Skin epidermis (tissue), 12 donors: Measurements from ENCODE around the gene CYB561.

Experiments used
- H3K27ac ChIP-seq, 21 experiments: fragments of 200-600 bp; sonication (generic) in 11 of 21; one replicate each; pipeline ENCODE4 v1.5.0; 2020; ENCODE audit warnings: mild to moderate bottlenecking in 3 of 21, inconsistent platforms in 2 of 21, moderate library complexity in 2 of 21
- H3K4me3 ChIP-seq, 7 experiments: fragments of 200-600 bp; sonication (generic) in 2 of 7; one replicate each; pipeline ENCODE4 v1.5.0; 2020; ENCODE audit warnings: inconsistent platforms in 2 of 7, mild to moderate bottlenecking in 2 of 7, moderate library complexity in 1 of 7

CYB561 gene

DNA sequence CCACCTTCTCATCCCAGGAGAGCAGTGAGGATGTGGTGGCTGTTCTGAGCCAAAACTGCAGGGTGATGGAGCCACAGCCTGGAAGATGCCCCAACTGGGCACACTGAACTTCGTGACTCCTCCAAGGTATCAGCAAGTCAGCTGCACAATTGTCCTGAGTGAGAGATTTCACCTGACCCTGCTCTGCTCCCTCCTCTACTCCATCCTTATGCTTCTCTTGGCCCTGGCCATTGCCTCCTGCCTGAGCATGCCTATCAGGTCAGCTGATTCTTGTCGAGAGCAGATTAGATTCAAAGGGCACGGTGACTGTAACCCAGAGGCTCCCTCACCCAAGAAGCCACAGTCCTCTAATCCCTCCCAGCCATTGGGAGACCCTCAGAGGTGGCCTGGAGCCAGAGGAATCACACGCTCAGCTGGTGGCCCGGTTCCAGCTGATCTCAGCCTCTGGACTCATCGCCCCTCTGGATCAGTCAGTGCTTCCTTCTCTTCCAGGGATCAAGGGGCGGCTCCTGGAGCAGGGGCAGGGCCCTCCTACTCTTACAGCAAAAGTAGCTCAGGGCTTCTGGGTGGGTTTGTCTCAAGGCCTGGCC, 7.0 kb upstream of the CYB561 start:
- H3K27ac ChIP-seq, result no peak overlapping the region
- H3K4me3 ChIP-seq, result no peak overlapping the region

DNA sequence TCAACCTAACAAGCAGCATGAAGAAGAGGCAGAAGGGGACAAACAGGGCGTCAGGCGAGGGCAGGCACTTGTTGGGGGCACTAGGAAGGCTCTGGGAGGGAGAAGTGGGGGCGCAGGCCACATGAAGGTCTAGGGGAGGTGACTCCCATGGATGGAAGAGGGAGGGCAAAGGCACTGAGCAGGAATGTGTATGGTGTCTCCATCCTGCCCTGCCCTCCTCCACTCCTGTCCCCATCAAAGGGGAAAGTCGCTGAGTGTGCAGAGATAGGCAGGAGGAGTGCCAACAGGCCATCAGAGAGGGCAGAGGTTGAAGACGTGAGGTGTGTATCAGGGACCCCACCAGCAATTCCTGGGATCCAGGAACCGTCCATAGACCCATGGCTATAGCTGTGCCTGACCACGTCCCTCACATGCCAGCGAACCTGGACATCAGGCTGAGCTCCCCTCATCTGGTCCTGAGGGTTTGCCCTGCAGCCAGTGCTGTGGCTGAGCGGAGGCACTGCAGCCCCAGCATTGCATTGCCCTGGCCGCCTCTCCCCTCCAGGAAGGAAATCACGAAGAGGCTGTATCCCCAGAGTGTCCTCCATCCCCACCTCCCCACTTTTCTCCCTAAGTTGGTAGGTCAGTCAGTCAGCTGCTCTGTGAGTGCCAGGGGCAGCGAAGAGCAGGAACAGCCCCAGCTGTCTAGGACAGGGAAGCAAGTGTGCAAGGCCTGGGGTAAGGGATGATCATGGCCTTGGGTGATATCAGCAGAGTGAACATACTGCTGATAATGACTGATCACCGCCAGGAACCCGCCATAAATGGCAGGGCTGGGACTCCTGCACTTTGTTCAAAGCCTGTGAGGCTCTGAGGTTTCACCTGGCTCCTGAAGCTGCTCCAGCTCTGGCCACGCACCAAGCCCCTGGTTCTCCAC, 6.2 kb upstream of the CYB561 start:
- Histone ChIP-seq H3K4me3 (no peak overlapping the region), H3K27ac (no peak overlapping the region)

DNA sequence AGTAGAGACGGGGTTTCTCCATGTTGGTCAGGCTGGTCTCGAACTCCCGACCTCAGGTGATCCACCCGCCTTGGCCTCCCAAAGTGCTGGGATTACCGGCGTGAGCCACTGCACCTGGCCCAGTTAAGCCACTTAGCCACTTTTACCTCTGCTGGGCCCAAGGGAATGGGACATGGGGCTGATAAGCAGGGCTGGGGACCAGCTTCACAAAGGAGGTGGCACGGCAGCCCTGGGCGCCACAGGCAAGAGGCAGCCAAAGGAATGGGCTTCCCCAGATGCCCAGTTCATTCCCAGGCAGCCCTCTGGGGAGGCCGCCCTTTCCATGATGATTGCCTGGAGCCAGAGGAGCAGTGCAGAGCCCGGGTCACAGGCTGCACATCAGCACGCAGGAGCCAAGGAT, 5.0 kb upstream of the CYB561 start:
- H3K4me3 ChIP-seq, result no peak overlapping the region
- no peak overlapping the region for H3K27ac ChIP-seq

DNA sequence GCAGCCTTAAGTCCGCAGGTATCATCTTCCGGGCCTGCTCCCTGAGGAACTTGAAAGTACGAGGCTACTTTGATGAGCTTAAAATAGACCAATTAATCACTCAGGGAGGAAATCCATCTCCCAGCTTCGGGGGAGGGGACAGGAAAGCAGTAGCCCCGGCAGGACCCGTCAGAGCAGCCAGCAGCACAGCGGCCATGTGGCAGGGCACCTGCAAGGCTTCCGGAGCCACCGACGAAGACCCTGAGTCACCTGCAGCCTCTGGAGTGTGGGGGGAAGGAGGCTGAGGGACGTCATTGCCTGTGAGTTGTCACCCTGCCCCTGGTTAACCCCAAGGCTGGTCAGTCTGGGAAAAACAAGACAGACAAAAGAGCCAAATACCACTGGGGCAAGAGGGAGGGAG, 4.4 kb upstream of the CYB561 start:
- Histone ChIP-seq H3K27ac (no peak overlapping the region), H3K4me3 (no peak overlapping the region)

DNA sequence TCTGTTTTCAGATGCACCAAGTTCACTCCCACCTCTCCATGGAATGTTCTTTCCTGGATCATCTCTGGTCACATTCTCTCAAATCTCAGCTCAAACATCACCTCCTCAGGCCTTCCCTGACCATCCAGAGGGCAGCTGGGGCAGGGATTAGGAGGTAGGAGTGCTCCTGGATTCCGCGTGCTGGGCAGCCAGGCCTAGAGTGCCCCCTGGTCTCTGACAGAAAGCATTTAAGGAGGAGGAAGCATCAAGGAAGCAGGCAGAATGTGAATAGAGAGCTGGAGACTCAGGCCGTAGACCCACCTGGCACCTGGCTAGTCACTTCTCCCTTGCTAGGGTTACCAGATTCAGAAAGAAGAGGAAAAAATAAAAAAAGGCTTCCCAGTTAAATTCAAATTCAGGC, 2.5 kb upstream of the CYB561 start:
- no peak overlapping the region for H3K4me3 ChIP-seq
- no peak overlapping the region for H3K27ac ChIP-seq

DNA sequence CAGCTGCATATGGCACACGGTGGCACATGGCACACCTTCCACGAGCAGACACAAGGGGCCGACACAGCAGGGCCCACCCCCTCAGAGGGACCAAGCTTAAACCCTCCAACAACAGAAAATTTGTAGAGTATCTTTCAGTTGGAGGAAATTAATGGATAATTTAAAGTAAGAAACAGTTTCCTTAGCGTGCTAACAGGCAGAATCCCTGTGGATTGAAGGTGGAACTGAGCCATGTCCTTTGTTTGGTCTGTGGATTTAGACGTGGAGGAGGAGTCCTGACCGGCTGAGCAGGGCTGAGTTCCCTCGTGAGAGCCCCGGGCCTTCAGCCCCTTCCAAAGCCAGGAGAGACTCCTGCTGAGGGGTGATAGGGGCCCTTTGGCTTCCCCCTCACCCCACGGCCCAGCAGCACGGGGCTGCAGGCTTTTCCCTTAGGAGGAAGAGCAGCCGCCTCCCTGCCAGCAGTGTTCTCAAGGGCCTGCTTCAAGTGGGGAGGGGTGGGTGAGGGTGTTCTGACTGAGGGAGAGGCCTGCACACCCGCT, 1.4 kb upstream of the CYB561 start:
- peak overlapping the region in 20 of 21 experiments; percentile 84 to 100 (median 94) for H3K27ac ChIP-seq

DNA sequence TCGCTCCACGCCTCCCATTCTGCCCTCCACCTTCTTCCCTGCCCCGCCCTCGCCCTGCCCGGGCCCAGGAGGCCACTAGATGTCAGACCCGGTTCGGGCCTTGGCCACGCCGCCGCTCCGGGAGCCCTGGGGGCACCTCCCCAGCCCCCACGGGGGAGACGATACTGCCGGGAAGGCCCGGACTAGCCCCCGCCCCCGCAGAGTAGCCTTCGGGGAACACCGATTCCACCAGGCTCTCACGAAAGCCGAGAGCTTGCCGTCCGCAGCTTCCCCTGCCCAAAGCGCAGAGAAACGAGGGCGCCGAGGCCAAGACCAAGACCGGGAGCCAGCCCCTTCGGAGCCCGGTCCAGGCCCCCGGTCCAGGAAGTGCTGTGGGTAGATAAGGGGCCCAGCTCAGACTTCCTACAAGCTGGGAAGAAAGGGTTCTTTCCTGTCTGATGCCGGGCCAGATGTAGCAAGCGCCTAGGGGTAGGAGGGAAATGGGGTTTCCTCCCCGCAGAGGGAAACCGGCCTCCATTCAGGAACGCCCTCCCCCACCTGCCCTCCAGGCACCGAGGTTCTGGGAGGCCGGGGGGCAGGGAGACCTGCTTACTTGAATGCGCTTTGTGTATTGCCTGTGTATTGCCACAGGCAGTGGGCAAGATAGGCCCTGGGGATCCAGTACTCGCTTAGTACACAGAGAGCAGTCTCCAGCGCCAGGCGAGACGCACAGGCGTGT, 806 bp upstream of the CYB561 start:
- H3K27ac ChIP-seq, result peak overlapping the region; percentile 84 to 100 (median 94)
- H3K4me3 ChIP-seq, result peak overlapping the region; percentile 57 to 78 (median 70)

More for the DNA sequence above, 1.4 kb upstream of the CYB561 start:
- peak overlapping the region in 4 of 7 experiments; percentile 57 to 77 (median 65) for H3K4me3 ChIP-seq

DNA sequence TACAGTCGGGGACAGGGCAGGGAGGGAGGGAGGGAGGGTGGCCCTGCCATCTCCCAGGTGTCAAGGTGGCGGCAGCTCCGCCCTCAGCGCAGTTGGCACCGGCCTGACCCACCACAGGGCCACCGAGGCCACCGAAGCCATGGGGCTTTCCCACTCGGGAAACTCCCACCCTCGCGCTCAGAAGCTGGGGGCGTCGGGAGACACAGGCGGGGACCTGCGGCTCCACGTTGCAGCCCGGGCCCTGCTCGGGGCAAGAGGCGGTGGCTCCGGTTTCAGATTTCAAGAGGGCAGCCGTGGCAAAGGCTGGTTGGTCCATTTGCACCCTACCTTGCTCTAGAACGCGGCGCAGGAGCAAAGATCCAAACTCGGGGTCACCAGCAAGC, 544 bp downstream of the CYB561 start:
- peak overlapping the region; percentile 84 to 100 (median 94) for H3K27ac ChIP-seq
- peak overlapping the region; percentile 57 to 78 (median 70) for H3K4me3 ChIP-seq

DNA sequence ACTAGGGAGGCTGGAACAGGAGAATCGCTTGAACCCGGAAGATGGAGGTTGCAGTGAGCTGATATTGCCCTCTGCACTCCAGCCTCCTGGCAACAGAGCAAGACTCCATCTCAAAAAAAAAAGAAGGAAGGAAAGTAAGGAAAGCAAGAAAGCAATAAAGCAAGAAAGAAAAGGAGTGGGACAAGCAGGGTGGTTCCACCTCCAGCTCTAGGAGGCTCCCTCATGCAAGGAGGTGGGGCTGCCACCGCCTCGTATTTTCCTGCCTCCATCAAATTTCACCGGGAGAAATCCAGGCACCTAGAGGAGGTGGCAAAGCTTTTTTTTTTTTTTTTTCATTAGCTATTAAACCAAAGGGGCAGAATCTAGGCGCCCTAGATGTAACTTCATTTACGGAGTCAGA, 1.0 kb downstream of the CYB561 start:
- Histone ChIP-seq H3K27ac (peak overlapping the region; percentile 84 to 100 (median 94)), H3K4me3 (peak overlapping the region; percentile 57 to 78 (median 70))

DNA sequence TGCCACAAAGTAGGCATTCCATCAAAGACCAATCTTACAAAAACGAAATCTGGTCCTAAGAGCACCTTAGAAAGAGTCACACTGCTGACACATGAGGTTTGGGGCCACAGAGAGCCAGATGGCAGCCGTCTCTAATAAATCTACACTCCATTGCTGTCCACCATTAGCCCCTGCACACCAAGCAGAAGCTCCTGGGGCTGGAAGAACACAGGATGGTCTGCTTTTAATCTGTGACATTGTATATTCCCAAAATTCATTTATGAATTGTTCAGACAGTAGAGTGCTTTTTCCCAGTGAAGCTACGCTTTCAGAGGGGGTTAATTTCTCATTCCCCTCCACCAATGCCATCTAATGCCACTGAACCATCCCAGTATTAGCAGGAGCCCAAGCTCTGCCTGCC, 1.6 kb downstream of the CYB561 start:
- Histone ChIP-seq H3K4me3 (no peak overlapping the region), H3K27ac (peak overlapping the region in 2 of 21 experiments; percentile 13 to 93)

DNA sequence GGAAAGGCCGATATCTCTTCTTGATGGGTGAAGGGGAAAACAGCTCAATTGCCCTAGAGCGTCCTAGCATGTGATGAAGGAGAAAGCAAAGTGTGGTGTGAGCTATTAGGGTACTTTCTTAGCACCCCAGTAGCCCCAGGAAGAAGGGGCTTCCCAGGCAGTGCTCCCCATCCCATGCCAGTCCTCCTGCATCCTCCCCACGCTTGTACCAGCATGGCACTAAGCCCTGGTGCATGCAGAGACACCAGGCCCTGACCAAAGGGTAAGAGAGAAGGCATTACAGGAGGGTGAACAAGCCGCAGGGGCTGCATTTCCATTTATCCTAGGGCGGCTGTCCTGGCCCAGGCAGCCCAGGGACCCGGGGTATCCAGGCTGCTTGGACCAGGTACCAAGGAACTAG, 3.1 kb downstream of the CYB561 start:
- Histone ChIP-seq H3K4me3 (no peak overlapping the region), H3K27ac (peak overlapping the region in 1 of 21 experiments; percentile 16)

DNA sequence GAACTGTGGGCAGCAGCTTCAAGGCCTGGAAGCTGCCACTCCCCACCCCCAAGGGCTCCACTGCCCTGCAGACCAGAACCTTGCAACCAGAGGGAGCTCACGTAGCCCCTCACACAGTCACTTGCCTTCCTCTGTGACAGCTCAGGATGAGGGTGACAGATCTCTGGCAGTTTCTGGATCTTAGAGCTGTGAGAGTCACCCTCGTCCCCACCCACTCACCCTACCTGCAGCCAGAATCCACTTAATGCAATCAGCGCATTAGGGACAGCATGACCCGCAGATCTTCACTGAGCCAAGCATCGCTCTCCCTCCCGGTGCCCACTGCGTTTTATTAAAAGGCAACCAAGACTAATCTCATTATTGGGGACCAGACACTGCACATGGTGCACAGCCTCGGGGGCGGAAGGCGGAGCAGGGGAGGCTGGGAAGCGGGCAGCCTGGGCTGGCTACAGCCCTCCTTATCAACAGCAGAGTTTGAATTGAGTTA, 3.5 kb downstream of the CYB561 start:
- H3K4me3 ChIP-seq, result no peak overlapping the region
- H3K27ac ChIP-seq, result peak overlapping the region in 1 of 21 experiments; percentile 6

DNA sequence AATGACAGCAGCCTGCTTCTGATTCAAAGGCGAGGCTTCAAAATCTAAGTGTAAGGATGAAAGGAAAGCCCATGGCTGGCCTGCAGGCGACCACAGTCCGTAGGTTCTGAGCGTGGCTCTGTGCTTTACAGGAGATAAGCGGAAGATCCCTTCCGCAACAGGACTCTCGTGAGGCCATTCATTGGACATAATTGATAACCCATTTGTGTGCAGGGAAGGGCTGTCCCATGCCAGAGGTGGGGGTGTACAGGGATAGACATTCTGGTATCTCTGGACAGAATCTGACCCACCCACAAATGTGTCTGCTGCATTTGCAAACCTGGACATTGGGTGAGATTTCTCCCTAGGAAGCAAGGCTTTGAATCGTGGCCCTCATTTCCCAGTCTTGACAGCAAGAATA, 4.0 kb downstream of the CYB561 start:
- Histone ChIP-seq H3K4me3 (no peak overlapping the region), H3K27ac (no peak overlapping the region)

DNA sequence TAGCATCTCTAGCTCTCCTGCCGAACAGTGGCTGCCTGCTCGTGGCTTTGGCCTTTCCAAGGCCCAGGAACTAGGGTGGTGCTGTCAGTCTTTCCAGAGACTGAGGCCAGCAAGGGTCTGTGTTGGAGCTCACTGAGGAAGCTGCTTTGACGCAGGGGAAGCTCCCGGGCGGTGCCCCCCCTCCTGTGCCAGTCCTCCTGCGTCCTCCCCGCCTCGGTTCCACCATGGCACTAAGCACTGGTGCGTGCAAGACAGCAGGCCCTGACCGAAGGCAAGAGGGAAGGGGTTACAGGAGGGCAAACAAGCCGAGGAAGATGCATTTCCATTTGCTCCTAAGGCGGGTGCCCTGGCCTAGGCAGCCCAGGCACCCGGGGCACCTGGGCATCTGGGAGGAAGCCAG, 4.5 kb downstream of the CYB561 start:
- Histone ChIP-seq H3K27ac (no peak overlapping the region), H3K4me3 (no peak overlapping the region)

DNA sequence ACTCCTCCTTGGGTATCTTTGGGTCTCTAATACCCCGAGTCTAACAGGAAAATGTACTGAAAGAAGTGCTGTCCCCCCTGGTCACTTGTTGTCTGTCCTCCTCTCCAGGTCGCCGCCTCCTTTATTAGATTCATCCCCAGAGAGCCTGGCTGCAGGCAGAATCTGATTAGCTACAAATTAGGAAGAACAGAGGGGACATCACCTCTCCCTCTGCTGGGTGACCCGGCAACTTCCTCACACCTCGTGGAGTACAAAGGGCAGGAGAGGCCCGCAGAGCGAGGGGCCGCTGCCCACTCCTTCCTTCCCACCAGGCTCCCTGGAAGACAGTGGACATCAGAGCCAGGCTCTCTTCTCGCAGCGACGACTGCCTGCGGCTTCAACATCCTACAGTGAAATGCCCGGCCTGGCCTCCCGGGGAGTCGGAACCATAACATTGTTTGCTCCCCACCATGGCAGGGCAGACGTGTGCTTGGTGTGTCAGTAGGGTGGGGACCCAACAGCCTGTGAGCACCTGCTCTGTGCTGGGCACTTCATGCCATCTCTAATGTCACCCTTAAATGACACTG, 5.3 kb downstream of the CYB561 start:
- no peak overlapping the region for H3K4me3 ChIP-seq
- peak overlapping the region in 16 of 21 experiments; percentile 2 to 89 (median 62) for H3K27ac ChIP-seq

DNA sequence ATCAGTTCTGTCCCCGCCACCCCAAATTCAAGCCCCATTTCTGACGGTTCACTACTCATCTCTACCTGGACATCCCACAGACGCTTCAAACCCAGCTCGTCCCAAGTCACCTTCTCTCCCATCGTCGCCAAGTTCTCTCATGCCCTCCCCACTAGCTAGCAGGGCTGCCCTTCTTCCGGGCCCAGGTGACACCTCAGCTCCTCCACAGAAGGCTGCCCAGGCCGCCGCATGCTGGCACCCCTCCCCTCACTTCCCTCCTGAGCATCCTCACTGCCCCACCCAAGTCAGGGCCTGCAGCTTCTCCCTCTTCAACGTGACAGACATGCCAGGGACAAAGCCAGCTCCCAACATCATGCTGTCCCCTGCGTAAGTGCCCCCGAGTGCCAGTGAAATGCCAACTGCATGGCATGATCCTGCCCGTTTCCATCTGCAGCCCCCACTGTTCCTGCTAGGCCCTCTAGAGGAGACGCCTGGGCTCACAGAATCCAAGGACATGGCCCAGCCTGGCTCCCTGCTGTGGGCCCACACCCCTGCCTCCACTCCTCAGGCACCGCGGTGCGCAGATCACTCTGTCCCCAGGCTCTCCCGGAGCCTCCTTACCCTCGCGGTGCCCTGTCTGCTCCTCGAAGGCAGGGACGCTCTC, 5.9 kb downstream of the CYB561 start:
- H3K4me3 ChIP-seq, result no peak overlapping the region
- H3K27ac ChIP-seq, result peak overlapping the region in 20 of 21 experiments; percentile 2 to 89 (median 58)

DNA sequence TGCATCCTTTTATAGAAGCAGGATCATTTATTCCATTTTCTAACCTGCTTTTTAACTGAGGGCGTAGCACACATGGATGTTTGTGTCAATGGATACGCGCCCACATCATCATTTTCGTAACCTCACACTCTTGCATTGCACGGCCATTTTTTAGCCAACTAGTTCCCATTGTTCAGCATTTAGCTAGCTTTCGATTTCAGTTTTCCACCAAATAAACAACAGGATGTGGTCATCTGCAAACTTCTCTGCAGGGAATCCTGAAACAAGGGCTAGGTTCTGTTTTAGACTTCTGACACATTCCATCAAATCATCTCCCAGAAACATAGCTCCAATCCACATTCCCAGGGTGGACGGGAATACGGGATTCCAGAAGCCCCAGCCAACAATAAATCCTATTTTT, 6.4 kb downstream of the CYB561 start:
- no peak overlapping the region for H3K4me3 ChIP-seq

DNA sequence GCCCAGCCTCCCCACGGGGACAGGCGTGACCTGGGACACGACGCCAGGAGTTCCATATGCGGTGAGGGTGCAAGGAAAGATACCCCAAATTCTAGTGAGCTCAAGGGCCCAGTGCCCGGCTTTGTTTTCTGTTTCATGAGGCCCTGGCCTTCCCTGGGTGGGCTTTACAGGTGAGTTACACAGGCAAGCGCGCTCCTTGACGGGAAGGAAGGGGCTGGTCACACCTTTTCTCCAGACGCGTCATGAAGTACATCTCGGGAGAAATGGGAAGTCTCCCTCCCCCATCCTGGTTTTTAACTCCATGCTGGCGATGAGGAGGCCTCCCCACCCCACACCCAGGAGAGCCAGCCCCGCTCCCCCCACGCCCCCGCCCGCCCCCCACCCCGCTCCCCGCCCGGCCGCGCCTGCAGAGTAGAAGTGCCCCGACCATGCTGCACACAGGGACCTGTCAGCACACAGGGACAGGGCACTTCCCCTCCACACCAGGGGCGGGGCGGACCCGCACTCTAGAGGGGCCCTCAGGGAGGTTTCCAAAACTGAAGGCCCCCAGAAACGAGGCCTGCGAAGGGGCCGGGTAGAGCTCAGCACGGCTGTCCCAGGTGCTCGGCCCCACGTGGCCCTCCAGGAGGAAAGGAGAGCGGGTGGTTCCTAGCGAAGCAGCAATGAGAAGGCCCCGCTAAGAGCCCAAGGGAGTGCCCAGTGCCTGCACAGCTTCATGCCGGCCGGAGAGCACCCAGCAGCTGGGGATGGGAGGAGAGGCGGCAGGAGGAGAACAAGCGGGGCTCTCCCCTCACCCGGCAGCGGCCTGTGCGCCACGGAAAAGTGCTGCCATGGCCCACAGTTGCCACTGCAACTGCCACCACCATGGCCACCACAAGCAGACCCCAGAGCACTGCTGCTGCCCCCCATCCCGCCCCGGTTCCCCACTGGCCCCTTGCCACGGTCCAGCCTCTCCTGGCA, 7.7 kb downstream of the CYB561 start:
- peak overlapping the region in 18 of 21 experiments; percentile 0 to 89 (median 52) for H3K27ac ChIP-seq

More for the DNA sequence above, 6.4 kb downstream of the CYB561 start:
- H3K27ac ChIP-seq, result peak overlapping the region in 17 of 21 experiments; percentile 3 to 89 (median 62)

More for the DNA sequence above, 7.7 kb downstream of the CYB561 start:
- no peak overlapping the region for H3K4me3 ChIP-seq
